Mesendoderm (in vitro differentiated cells): ENCODE measurements around the gene PBX1.

Experiments used
- DNase-seq: peaks from one replicate; pipeline ENCODE4 v3.0.0; 2013
- H2AK5ac ChIP-seq: 2 replicates; pipeline ENCODE4 v1.6.1; 2013; ENCODE audit warnings: low read length, inconsistent platforms
- H2BK120ac ChIP-seq: 2 replicates; pipeline ENCODE4 v1.6.1; 2013; ENCODE audit warnings: low read depth, mild to moderate bottlenecking, low read length, moderate library complexity, mixed read lengths
- H2BK15ac ChIP-seq: replicated peaks from 2 replicates; pipeline ENCODE4 v1.6.1; 2013; ENCODE audit warnings: low read depth, mild to moderate bottlenecking, moderate library complexity
- H2BK5ac ChIP-seq: 2 replicates; pipeline ENCODE4 v1.6.1; 2013; ENCODE audit warnings: low read length, inconsistent platforms
- H3K18ac ChIP-seq: 2 replicates; pipeline ENCODE4 v1.6.1; 2013; ENCODE audit warnings: mild to moderate bottlenecking, low read length, mixed read lengths
- H3K23ac ChIP-seq: one replicate; pipeline ENCODE4 v1.6.1; 2013; ENCODE audit warnings: low read length
- H3K27ac ChIP-seq: 2 replicates; pipeline ENCODE4 v1.5.1; 2013; ENCODE audit warnings: low read depth, mild to moderate bottlenecking, inconsistent platforms, low read length, moderate library complexity
- H3K27me3 ChIP-seq: 2 replicates; pipeline ENCODE4 v1.6.1; 2013; ENCODE audit warnings: low read length, control low read depth, mild to moderate bottlenecking, inconsistent platforms; ENCODE audit not compliant: insufficient read depth, poor library complexity
- H3K36me3 ChIP-seq: 2 replicates; pipeline ENCODE4 v1.6.1; 2013; ENCODE audit warnings: low read length, inconsistent platforms; ENCODE audit not compliant: control insufficient read depth, insufficient read depth
- H3K4ac ChIP-seq: one replicate; pipeline ENCODE4 v1.6.1; 2013; ENCODE audit warnings: low read depth, mild to moderate bottlenecking, low read length, moderate library complexity
- H3K4me1 ChIP-seq: 2 replicates; pipeline ENCODE4 v1.6.1; 2013; ENCODE audit warnings: low read depth, low read length, inconsistent platforms; ENCODE audit not compliant: control insufficient read depth
- H3K4me2 ChIP-seq: 2 replicates; pipeline ENCODE4 v1.6.1; 2013; ENCODE audit warnings: low read length
- H3K4me3 ChIP-seq: 2 replicates; pipeline ENCODE4 v1.5.1; 2013; ENCODE audit warnings: mild to moderate bottlenecking, low read length
- H3K56ac ChIP-seq: one replicate; pipeline ENCODE4 v1.6.1; 2013; ENCODE audit warnings: low read length
- H3K79me1 ChIP-seq: 2 replicates; pipeline ENCODE4 v1.6.1; 2013; ENCODE audit warnings: low read length, inconsistent platforms
- H3K79me2 ChIP-seq: 2 replicates; pipeline ENCODE4 v1.6.1; 2013; ENCODE audit warnings: mild to moderate bottlenecking, low read length; ENCODE audit not compliant: control insufficient read depth, insufficient read depth
- H3K9ac ChIP-seq: 2 replicates; pipeline ENCODE4 v1.6.1; 2013; ENCODE audit warnings: low read length, inconsistent platforms
- H4K5ac ChIP-seq: one replicate; pipeline ENCODE4 v1.6.1; 2013; ENCODE audit warnings: low read length
- H4K8ac ChIP-seq: one replicate; pipeline ENCODE4 v1.6.1; 2013; ENCODE audit warnings: low read depth, mild to moderate bottlenecking, control low read depth, low read length, moderate library complexity
- WGBS: extraction: QIAGEN DNeasy Blood & Tissue Kit; methylation state at CpG from one replicate; pipeline ENCODE4 v1.1.7; 2013; ENCODE audit warnings: low lambda C conversion rate, missing lambda C conversion rate; ENCODE audit not compliant: insufficient coverage; ENCODE audit errors: extremely low coverage; 5-methylcytosine and 5-hydroxymethylcytosine counted together

The PBX1 gene

GRCh38 chr1:164748253-164748899, 189.4 kb downstream of the PBX1 start:
- Histone ChIP-seq H4K8ac (no peak overlapping the region), H3K27me3 (no peaks in the 10 kb centered on the region), H2BK15ac (no peak overlapping the region), H2BK120ac (no peak overlapping the region), H3K18ac (no peak overlapping the region), H3K4me3 (no peak overlapping the region), H3K4me1 (no peaks in the 10 kb centered on the region), H2AK5ac (no peak overlapping the region), H4K5ac (no peak overlapping the region), H2BK5ac (no peak overlapping the region), H3K4ac (no peak overlapping the region), H3K23ac (no peak overlapping the region), H3K36me3 (no peaks in the 10 kb centered on the region), H3K56ac (no peak overlapping the region), H3K79me2 (no peaks in the 10 kb centered on the region), H3K27ac (no peak overlapping the region), H3K79me1 (no peaks in the 10 kb centered on the region), H3K9ac (no peak overlapping the region), H3K4me2 (no peak overlapping the region)
- WGBS, result no CpG with 5 or more reads among the region's 10 CpGs
- DNase-seq, result peak; percentile 49

- Histone ChIP-seq H3K27me3 (no peaks in the 10 kb centered on the region), H3K56ac (no peak overlapping the region), H3K23ac (no peak overlapping the region), H4K5ac (no peak overlapping the region), H2BK120ac (no peak overlapping the region), H3K79me2 (no peaks in the 10 kb centered on the region), H3K4me2 (no peak overlapping the region), H2BK15ac (no peak overlapping the region), H3K4ac (no peak overlapping the region), H3K4me1 (peaks cover under 1% of the 10 kb centered on the region), H2BK5ac (no peak overlapping the region), H3K79me1 (peaks cover under 1% of the 10 kb centered on the region), H4K8ac (no peak overlapping the region), H3K18ac (no peak overlapping the region), H2AK5ac (no peak overlapping the region), H3K27ac (no peak overlapping the region), H3K4me3 (no peak overlapping the region), H3K9ac (no peak overlapping the region), H3K36me3 (no peaks in the 10 kb centered on the region)
- no peak for DNase-seq
- WGBS, result no CpG with 5 or more reads among the region's 11 CpGs
Measured at GRCh38 chr1:164753521-164754077, 194.6 kb downstream of the PBX1 start.

GRCh38 chr1:164754088-164754600, 195.2 kb downstream of the PBX1 start:
- H3K4me1 ChIP-seq, result peaks cover 4% of the 10 kb centered on the region
- H3K36me3 ChIP-seq, result no peaks in the 10 kb centered on the region
- H3K23ac ChIP-seq, result no peak overlapping the region
- H3K79me1 ChIP-seq, result peaks cover 1% of the 10 kb centered on the region
- H3K4me3 ChIP-seq, result no peak overlapping the region
- H4K5ac ChIP-seq, result no peak overlapping the region
- no peak for DNase-seq
- H3K79me2 ChIP-seq, result no peaks in the 10 kb centered on the region
- H3K27me3 ChIP-seq, result no peaks in the 10 kb centered on the region
- H3K56ac ChIP-seq, result no peak overlapping the region
- H2BK5ac ChIP-seq, result no peak overlapping the region
- no peak overlapping the region for H2BK120ac ChIP-seq
- no peak overlapping the region for H2AK5ac ChIP-seq
- no peak overlapping the region for H3K4ac ChIP-seq
- no peak overlapping the region for H4K8ac ChIP-seq
- H3K27ac ChIP-seq, result no peak overlapping the region
- H3K4me2 ChIP-seq, result no peak overlapping the region
- no CpG with 5 or more reads among the region's 8 CpGs for WGBS
- H2BK15ac ChIP-seq, result no peak overlapping the region
- H3K9ac ChIP-seq, result no peak overlapping the region
- no peak overlapping the region for H3K18ac ChIP-seq

- H3K56ac ChIP-seq, result no peak overlapping the region
- WGBS, result no CpG with 5 or more reads among the region's 4 CpGs
Measured at GRCh38 chr1:164755690-164756089, 196.7 kb downstream of the PBX1 start.

GRCh38 chr1:164756741-164757140, 197.8 kb downstream of the PBX1 start:
- Histone ChIP-seq H3K27ac (no peak overlapping the region), H2BK120ac (no peak overlapping the region), H2AK5ac (no peak overlapping the region), H3K23ac (no peak overlapping the region), H2BK15ac (no peak overlapping the region), H3K9ac (no peak overlapping the region), H3K4me1 (peaks cover 6% of the 10 kb centered on the region), H4K5ac (no peak overlapping the region), H3K79me1 (peaks cover 1% of the 10 kb centered on the region), H3K4ac (no peak overlapping the region), H3K18ac (no peak overlapping the region), H3K27me3 (no peaks in the 10 kb centered on the region), H3K36me3 (no peaks in the 10 kb centered on the region), H4K8ac (no peak overlapping the region), H3K56ac (no peak overlapping the region), H3K4me2 (no peak overlapping the region), H2BK5ac (no peak overlapping the region), H3K79me2 (no peaks in the 10 kb centered on the region), H3K4me3 (no peak overlapping the region)
- no CpG with 5 or more reads among the region's 1 CpG for WGBS
- no peak for DNase-seq

More at GRCh38 chr1:164755690-164756089, 196.7 kb downstream of the PBX1 start:
- Histone ChIP-seq H3K27ac (no peak overlapping the region), H3K4me2 (no peak overlapping the region), H2AK5ac (no peak overlapping the region), H3K4me3 (no peak overlapping the region), H3K79me1 (peaks cover 1% of the 10 kb centered on the region), H2BK5ac (no peak overlapping the region), H4K5ac (no peak overlapping the region), H3K4ac (no peak overlapping the region), H3K23ac (no peak overlapping the region), H3K9ac (no peak overlapping the region), H3K79me2 (no peaks in the 10 kb centered on the region), H3K18ac (no peak overlapping the region), H2BK120ac (no peak overlapping the region), H3K27me3 (no peaks in the 10 kb centered on the region), H2BK15ac (no peak overlapping the region), H4K8ac (no peak overlapping the region), H3K4me1 (peaks cover 6% of the 10 kb centered on the region), H3K36me3 (no peaks in the 10 kb centered on the region)
- no peak for DNase-seq
